Stomach (tissue), 4 donors: ENCODE data around the gene PSAP.

Source experiments
- CTCF ChIP-seq, 7 experiments: fragments of 450-650 bp in 4 of 7; fragments of 200-600 bp in 3 of 7; sonication (generic) in 3 of 7; IDR thresholded peaks; one replicate each; pipeline ENCODE4 v1.5.1; 2016 to 2019; ENCODE audit warnings: antibody characterized with exemption in 7 of 7, control low read depth in 2 of 7, mild to moderate bottlenecking in 1 of 7
- POLR2A ChIP-seq, 4 donors: fragments of 450-650 bp; IDR thresholded peaks; one replicate each; pipeline ENCODE4 v1.6.1; 2016; ENCODE audit warnings: antibody characterized with exemption in 4 of 4, control low read depth in 2 of 4, mild to moderate bottlenecking in 1 of 4, moderate library complexity in 1 of 4

- no peak for TF ChIP-seq CTCF (IDR thresholded peaks at IDR 0.05)
- TF ChIP-seq POLR2A (IDR thresholded peaks at IDR 0.05) = no peak
These were observed 7.0 kb downstream of the PSAP start for GRCh38 chr10:71844084-71844483.
